CD8-positive, alpha-beta memory T cell (primary cell): Measurements from ENCODE around the gene EGR2. TPM values are rescaled to one million over a fixed set of nuclear protein-coding genes. Genes with fewer than 3 reads are reported as not detected.
A peak's percentile ranks its signal among the peaks of the same experiment; 100 is the strongest.
"Not testable (repeated sequence)": the region's sequence is repeated elsewhere in the genome, so short reads cannot be mapped to it uniquely, and the experiment has no call there.

ENCODE experiments used
- CTCF ChIA-PET: fragments of 350-600 bp; sonication (Branson Sonifier 250); formaldehyde crosslinking; loops from one replicate; lab custom pipeline; 2021; ENCODE audit warnings: antibody characterized with exemption; lab: Charles Lee
- POLR2A ChIA-PET: fragments of 350-600 bp; sonication (Branson Sonifier 250); formaldehyde crosslinking; loops from one replicate; lab custom pipeline; 2021; ENCODE audit warnings: antibody characterized with exemption; lab: Charles Lee
- DNase-seq, 5 donors: peaks; one replicate each; pipeline versions ENCODE4 v3.0.0 to v3.0.0-alpha.2; 2020 to 2022; ENCODE audit warnings: mixed read lengths in 1 of 5
- H3K27ac ChIP-seq: one replicate; pipeline ENCODE4 v1.7.0; 2013; ENCODE audit warnings: low read depth, mild to moderate bottlenecking, low read length, moderate library complexity
- H3K27me3 ChIP-seq: 2 replicates; pipeline ENCODE4 v1.7.0; 2013; ENCODE audit warnings: low read length, mild to moderate bottlenecking; ENCODE audit not compliant: insufficient read depth, poor library complexity, severe bottlenecking
- H3K36me3 ChIP-seq: 2 replicates; pipeline ENCODE4 v1.7.0; 2013; ENCODE audit warnings: mild to moderate bottlenecking, low read length, moderate library complexity; ENCODE audit not compliant: insufficient read depth
- H3K4me1 ChIP-seq: 2 replicates; pipeline ENCODE4 v1.7.0; 2013; ENCODE audit warnings: mild to moderate bottlenecking, low read length, moderate library complexity; ENCODE audit not compliant: insufficient read depth
- H3K4me3 ChIP-seq: 2 replicates; pipeline ENCODE4 v1.7.0; 2013; ENCODE audit warnings: mild to moderate bottlenecking, low read length
- H3K9me3 ChIP-seq: 2 replicates; pipeline ENCODE4 v1.7.0; 2013; ENCODE audit warnings: mild to moderate bottlenecking, low read length
- H3K27ac Mint-ChIP-seq, 8 donors: one replicate each; pipeline ENCODE4 v1.8.0; 2020 to 2021; ENCODE audit warnings: mixed read lengths in 8 of 8, mild to moderate bottlenecking in 6 of 8, inconsistent platforms in 3 of 8, moderate library complexity in 3 of 8
- H3K27me3 Mint-ChIP-seq, 2 donors: one replicate each; pipeline ENCODE4 v1.8.0; 2020 to 2021; ENCODE audit warnings: mixed read lengths in 2 of 2, mild to moderate bottlenecking in 1 of 2, moderate library complexity in 1 of 2
- H3K36me3 Mint-ChIP-seq, 3 donors: one replicate each; pipeline ENCODE4 v1.8.0; 2020 to 2021; ENCODE audit warnings: mixed read lengths in 3 of 3, inconsistent platforms in 1 of 3, mild to moderate bottlenecking in 1 of 3
- H3K4me1 Mint-ChIP-seq, 3 donors: one replicate each; pipeline ENCODE4 v1.8.0; 2020 to 2021; ENCODE audit warnings: mixed read lengths in 3 of 3, inconsistent platforms in 1 of 3, mild to moderate bottlenecking in 1 of 3
- H3K4me3 Mint-ChIP-seq, 7 donors: one replicate each; pipeline ENCODE4 v1.8.0; 2020 to 2021; ENCODE audit warnings: mixed read lengths in 7 of 7, mild to moderate bottlenecking in 6 of 7, moderate library complexity in 4 of 7, inconsistent platforms in 2 of 7
- H3K9me3 Mint-ChIP-seq, 5 donors: one replicate each; pipeline ENCODE4 v1.8.0; 2020 to 2022; ENCODE audit warnings: mixed read lengths in 5 of 5, mild to moderate bottlenecking in 3 of 5, moderate library complexity in 2 of 5, inconsistent platforms in 1 of 5
- polyA plus RNA-seq: library from polyadenylated mRNA; unstranded; fragments of 300-500 nt; fragmentation: Illumina TruSeq; gene quantifications from one replicate; pipeline ENCODE4 v1.2.3, GENCODE V29; 2021
- total RNA-seq, 2 experiments: library from RNA; stranded (reverse); gene quantifications; one replicate each; pipeline ENCODE4 v1.2.3, GENCODE V29; 2021

EGR2 gene
- total and polyA plus RNA-seq, 3 experiments from 2014 or later, result 87.8 to 89.9 TPM; not detected in 1

- Mint-ChIP-seq H3K27ac (peak overlapping the region in 1 of 8 donors; percentile 8), H3K36me3 (peaks cover 0 to under 1% (median 0%) of the 10 kb centered on the region in 3 donors), H3K27me3 (peaks cover 9 to 18% of the 10 kb centered on the region in 2 donors), H3K4me3 (no peak overlapping the region), H3K9me3 (peaks cover 0 to under 1% (median 0%) of the 10 kb centered on the region in 5 donors), H3K4me1 (no peaks in the 10 kb centered on the region)
- ChIA-PET CTCF (no interaction called here), POLR2A (no interaction called here)
- Histone ChIP-seq H3K9me3 (no peaks in the 10 kb centered on the region), H3K4me1 (no peaks in the 10 kb centered on the region), H3K36me3 (no peaks in the 10 kb centered on the region), H3K4me3 (no peak overlapping the region), H3K27me3 (no peaks in the 10 kb centered on the region), H3K27ac (no peak overlapping the region)
- no peak for DNase-seq
These were observed 23.9 kb downstream of the EGR2 start for GRCh38 chr10:62792261-62792660.

- no peak overlapping the region for H3K4me3 Mint-ChIP-seq
- no peak for DNase-seq
- Histone ChIP-seq H3K4me3 (no peak overlapping the region), H3K4me1 (no peaks in the 10 kb centered on the region), H3K36me3 (no peaks in the 10 kb centered on the region), H3K27ac (no peak overlapping the region), H3K27me3 (no peaks in the 10 kb centered on the region), H3K9me3 (no peaks in the 10 kb centered on the region)
- H3K27ac Mint-ChIP-seq, result no peak overlapping the region
- POLR2A ChIA-PET, result no interaction called here
- peaks cover 0 to 4% (median 3%) of the 10 kb centered on the region in 5 donors for H3K9me3 Mint-ChIP-seq
- peaks cover 0 to 4% (median 0%) of the 10 kb centered on the region in 3 donors for H3K36me3 Mint-ChIP-seq
- CTCF ChIA-PET, result no interaction called here
- H3K27me3 Mint-ChIP-seq, result peaks cover 3 to 9% of the 10 kb centered on the region in 2 donors
- H3K4me1 Mint-ChIP-seq, result no peaks in the 10 kb centered on the region
These were observed 25.6 kb downstream of the EGR2 start for GRCh38 chr10:62790571-62790970.

- H3K27me3 Mint-ChIP-seq, result peaks cover 2 to 9% of the 10 kb centered on the region in 2 donors
- Histone ChIP-seq H3K27me3 (no peaks in the 10 kb centered on the region), H3K4me3 (no peak overlapping the region), H3K9me3 (no peaks in the 10 kb centered on the region), H3K36me3 (no peaks in the 10 kb centered on the region), H3K27ac (no peak overlapping the region), H3K4me1 (no peaks in the 10 kb centered on the region)
- no peaks in the 10 kb centered on the region for H3K4me1 Mint-ChIP-seq
- ChIA-PET POLR2A (no interaction called here), CTCF (no interaction called here)
- no peak overlapping the region for H3K4me3 Mint-ChIP-seq
- DNase-seq, result no peak
- H3K27ac Mint-ChIP-seq, result no peak overlapping the region
- peaks cover 0 to 7% (median 1%) of the 10 kb centered on the region in 3 donors for H3K36me3 Mint-ChIP-seq
- H3K9me3 Mint-ChIP-seq, result peaks cover 3 to 6% (median 4%) of the 10 kb centered on the region in 5 donors
These were observed 26.1 kb downstream of the EGR2 start for GRCh38 chr10:62790019-62790555.

- H3K27me3 Mint-ChIP-seq, result peaks cover 0 to 9% of the 10 kb centered on the region in 2 donors
- Histone ChIP-seq H3K9me3 (no peaks in the 10 kb centered on the region), H3K27ac (no peak overlapping the region), H3K27me3 (no peaks in the 10 kb centered on the region), H3K36me3 (no peaks in the 10 kb centered on the region), H3K4me3 (no peak overlapping the region), H3K4me1 (no peaks in the 10 kb centered on the region)
- H3K4me1 Mint-ChIP-seq, result no peaks in the 10 kb centered on the region
- peaks cover 4 to 13% (median 7%) of the 10 kb centered on the region in 5 donors for H3K9me3 Mint-ChIP-seq
- ChIA-PET POLR2A (no interaction called here), CTCF (no interaction called here)
- no peak overlapping the region for H3K4me3 Mint-ChIP-seq
- no peak overlapping the region for H3K27ac Mint-ChIP-seq
- no peak for DNase-seq
- H3K36me3 Mint-ChIP-seq, result peaks cover 0 to 18% (median 1%) of the 10 kb centered on the region in 3 donors
These were observed 27.2 kb downstream of the EGR2 start for GRCh38 chr10:62788861-62789467.

- H3K36me3 ChIP-seq, H3K27ac ChIP-seq, H3K4me1 Mint-ChIP-seq, H3K27me3 ChIP-seq, DNase-seq, H3K9me3 ChIP-seq, H3K4me1 ChIP-seq, CTCF ChIA-PET, H3K4me3 Mint-ChIP-seq, H3K27me3 Mint-ChIP-seq, POLR2A ChIA-PET, H3K27ac Mint-ChIP-seq, H3K4me3 ChIP-seq: not testable (repeated sequence)
- Mint-ChIP-seq H3K9me3 (peaks cover 4 to 16% (median 7%) of the 10 kb centered on the region in 5 donors), H3K36me3 (peaks cover 0 to 24% (median 1%) of the 10 kb centered on the region in 3 donors)
These were observed 27.9 kb downstream of the EGR2 start for GRCh38 chr10:62788285-62788684.

- peaks cover 7 to 15% (median 9%) of the 10 kb centered on the region in 3 donors for H3K4me1 Mint-ChIP-seq
- H3K9me3 Mint-ChIP-seq, result peaks cover 4 to 16% (median 7%) of the 10 kb centered on the region in 5 donors
- H3K9me3 ChIP-seq, DNase-seq, H3K36me3 ChIP-seq, H3K4me3 Mint-ChIP-seq, H3K4me3 ChIP-seq, H3K27ac ChIP-seq, H3K27me3 Mint-ChIP-seq, POLR2A ChIA-PET, H3K4me1 ChIP-seq, H3K27me3 ChIP-seq, CTCF ChIA-PET: not testable (repeated sequence)
- peaks cover 0 to 24% (median 1%) of the 10 kb centered on the region in 3 donors for H3K36me3 Mint-ChIP-seq
- peak overlapping the region in 1 of 8 donors; percentile 7 for H3K27ac Mint-ChIP-seq
These were observed 31.6 kb downstream of the EGR2 start for GRCh38 chr10:62784537-62784936.

GRCh38 chr10:62779487-62780248, 36.5 kb downstream of the EGR2 start:
- no peak overlapping the region for H3K4me3 ChIP-seq
- no peaks in the 10 kb centered on the region for H3K27me3 ChIP-seq
- peaks cover 0 to 6% of the 10 kb centered on the region in 2 donors for H3K27me3 Mint-ChIP-seq
- no peaks in the 10 kb centered on the region for H3K36me3 ChIP-seq
- H3K36me3 Mint-ChIP-seq, result peaks cover 0 to 12% (median 0%) of the 10 kb centered on the region in 3 donors
- H3K9me3 ChIP-seq, result no peaks in the 10 kb centered on the region
- CTCF ChIA-PET, result interaction anchor here (0.6 to 2.3 kb wide), 6 partner anchors 17 to 98 kb away, joined by 3 to 16 read pairs (median 4); partner anchors contain the start of gene EGR2
- POLR2A ChIA-PET, result interaction anchor here (0.6 to 1.4 kb wide), 11 partner anchors 11 to 354 kb away, joined by 3 to 9 read pairs (median 4); partner anchors contain the start of genes ADO and NRBF2
- H3K4me1 ChIP-seq, result peaks cover 15% of the 10 kb centered on the region
- peak overlapping the region in 4 of 7 donors; percentile 0 to 60 (median 37) for H3K4me3 Mint-ChIP-seq
- peak; percentile 76 to 94 (median 85) for DNase-seq
- peaks cover 22 to 37% (median 24%) of the 10 kb centered on the region in 3 donors for H3K4me1 Mint-ChIP-seq
- H3K27ac ChIP-seq, result no peak overlapping the region
- peaks cover 0 to 8% (median under 1%) of the 10 kb centered on the region in 5 donors for H3K9me3 Mint-ChIP-seq
- H3K27ac Mint-ChIP-seq, result peak overlapping the region; percentile 0 to 88 (median 56)
